ENCODE data around the gene PCCA.

Gene PCCA

GRCh38 chr13:100512422-100512821, 423.5 kb downstream of the PCCA start:
- no peak for DNase-seq (ENCODE audit: low spot score)
- in situ Hi-C loops (cut with MboI; ENCODE audit: low sequenced_read_pairs, unreplicated experiment), result loop anchor here (25.0 kb wide), 1 partner anchor 600 kb away; no protein-coding TSS in a partner anchor
- TF ChIP-seq, protein P1, sequence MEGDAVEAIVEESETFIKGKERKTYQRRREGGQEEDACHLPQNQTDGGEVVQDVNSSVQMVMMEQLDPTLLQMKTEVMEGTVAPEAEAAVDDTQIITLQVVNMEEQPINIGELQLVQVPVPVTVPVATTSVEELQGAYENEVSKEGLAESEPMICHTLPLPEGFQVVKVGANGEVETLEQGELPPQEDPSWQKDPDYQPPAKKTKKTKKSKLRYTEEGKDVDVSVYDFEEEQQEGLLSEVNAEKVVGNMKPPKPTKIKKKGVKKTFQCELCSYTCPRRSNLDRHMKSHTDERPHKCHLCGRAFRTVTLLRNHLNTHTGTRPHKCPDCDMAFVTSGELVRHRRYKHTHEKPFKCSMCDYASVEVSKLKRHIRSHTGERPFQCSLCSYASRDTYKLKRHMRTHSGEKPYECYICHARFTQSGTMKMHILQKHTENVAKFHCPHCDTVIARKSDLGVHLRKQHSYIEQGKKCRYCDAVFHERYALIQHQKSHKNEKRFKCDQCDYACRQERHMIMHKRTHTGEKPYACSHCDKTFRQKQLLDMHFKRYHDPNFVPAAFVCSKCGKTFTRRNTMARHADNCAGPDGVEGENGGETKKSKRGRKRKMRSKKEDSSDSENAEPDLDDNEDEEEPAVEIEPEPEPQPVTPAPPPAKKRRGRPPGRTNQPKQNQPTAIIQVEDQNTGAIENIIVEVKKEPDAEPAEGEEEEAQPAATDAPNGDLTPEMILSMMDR (IDR thresholded peaks at IDR 0.05; ENCODE audit: borderline replicate concordance, control extremely low read depth, extremely low read depth, insufficient read depth, missing control alignments), result no peak

GRCh38 chr13:100513171-100513570, 424.3 kb downstream of the PCCA start:
- TF ChIP-seq, protein P1 (IDR thresholded peaks at IDR 0.05; ENCODE audit: borderline replicate concordance, control extremely low read depth, extremely low read depth, insufficient read depth, missing control alignments), result no peak
- in situ Hi-C loops (cut with MboI; ENCODE audit: low sequenced_read_pairs, unreplicated experiment), result loop anchor here (25.0 kb wide), 1 partner anchor 601 kb away; no protein-coding TSS in a partner anchor
- DNase-seq (ENCODE audit: low spot score), result no peak

DNA sequence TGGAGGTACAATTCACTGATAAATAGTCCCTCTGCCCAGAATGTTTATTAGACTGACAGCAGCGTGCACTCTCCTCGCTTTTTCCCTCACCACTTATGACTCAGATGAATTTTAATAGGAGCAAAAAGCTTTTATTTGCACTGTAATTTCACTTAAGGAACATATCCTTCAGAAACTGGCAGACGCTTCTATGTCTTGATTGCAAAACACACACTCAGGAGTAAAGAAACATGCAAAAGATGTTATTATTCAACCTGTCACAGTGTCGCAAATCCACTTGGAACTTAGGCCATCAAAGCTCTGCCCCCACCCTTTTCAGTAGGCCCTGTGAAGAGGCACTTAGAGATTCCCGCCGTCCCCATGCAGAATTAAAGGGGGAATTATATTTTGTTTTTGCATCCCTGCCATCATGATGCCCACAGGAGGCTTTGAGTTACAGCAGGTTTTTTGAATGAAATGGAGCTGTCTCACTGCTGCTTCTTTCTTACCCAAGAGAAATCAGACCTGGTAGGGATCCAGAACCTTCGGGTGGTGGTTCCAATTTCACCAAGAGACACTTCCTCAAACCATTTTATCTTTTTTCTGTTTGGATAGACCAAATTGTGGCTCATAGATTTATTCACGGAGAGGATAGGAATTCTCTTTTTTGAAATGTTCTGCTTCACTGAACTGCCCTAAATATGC, 425.2 kb downstream of the PCCA start:
- no peak for DNase-seq (ENCODE audit: low spot score)
- in situ Hi-C loops (cut with MboI; ENCODE audit: low sequenced_read_pairs, unreplicated experiment), result loop anchor here (25.0 kb wide), 1 partner anchor 602 kb away; no protein-coding TSS in a partner anchor
- TF ChIP-seq, protein P1 (IDR thresholded peaks at IDR 0.05; ENCODE audit: borderline replicate concordance, control extremely low read depth, extremely low read depth, insufficient read depth, missing control alignments), result no peak

- TF ChIP-seq, protein P1 (IDR thresholded peaks at IDR 0.05; ENCODE audit: borderline replicate concordance, control extremely low read depth, extremely low read depth, insufficient read depth, missing control alignments), result peak; percentile 90
- in situ Hi-C loops (cut with MboI; ENCODE audit: low sequenced_read_pairs, unreplicated experiment), result loop anchor here (25.0 kb wide), 1 partner anchor 603 kb away; no protein-coding TSS in a partner anchor
- peak; percentile 88 for DNase-seq (ENCODE audit: low spot score)
These were observed 426.0 kb downstream of the PCCA start for GRCh38 chr13:100514788-100515409.

DNA sequence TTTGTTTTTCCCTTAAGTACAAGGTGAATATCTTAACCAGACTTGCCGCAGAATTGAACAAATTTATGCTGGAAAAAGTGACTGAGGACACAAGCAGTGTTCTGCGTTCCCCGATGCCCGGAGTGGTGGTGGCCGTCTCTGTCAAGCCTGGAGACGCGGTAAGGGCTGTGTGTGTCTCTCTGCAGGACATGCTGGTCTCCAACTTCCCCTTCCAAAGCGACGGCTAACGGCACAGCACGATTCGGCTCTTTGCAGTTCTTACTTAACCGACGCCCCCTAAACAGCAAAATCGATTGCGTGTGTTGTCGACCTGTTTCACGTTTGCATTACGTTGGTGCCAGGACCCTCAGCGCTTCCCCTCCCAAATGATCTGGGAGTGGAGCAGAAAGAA, 426.5 kb downstream of the PCCA start:
- in situ Hi-C loops (cut with MboI; ENCODE audit: low sequenced_read_pairs, unreplicated experiment), result loop anchor here (25.0 kb wide), 1 partner anchor 603 kb away; no protein-coding TSS in a partner anchor
- TF ChIP-seq, protein P1 (IDR thresholded peaks at IDR 0.05; ENCODE audit: borderline replicate concordance, control extremely low read depth, extremely low read depth, insufficient read depth, missing control alignments), result no peak
- DNase-seq (ENCODE audit: low spot score), result no peak

GRCh38 chr13:100517135-100517534, 428.2 kb downstream of the PCCA start:
- no peak for DNase-seq (ENCODE audit: low spot score)
- TF ChIP-seq, protein P1 (IDR thresholded peaks at IDR 0.05; ENCODE audit: borderline replicate concordance, control extremely low read depth, extremely low read depth, insufficient read depth, missing control alignments), result no peak
- in situ Hi-C loops (cut with MboI; ENCODE audit: low sequenced_read_pairs, unreplicated experiment), result loop anchor here (25.0 kb wide), 1 partner anchor 605 kb away; no protein-coding TSS in a partner anchor

Measured in GM13976 (cell line).